Neuronal stem cell (in vitro differentiated cells): ENCODE data around the gene MARVELD1.
A peak's percentile ranks its signal among the peaks of the same experiment; 100 is the strongest.
"Not testable (repeated sequence)": the region's sequence is repeated elsewhere in the genome, so short reads cannot be mapped to it uniquely, and the experiment has no call there.

ENCODE experiments used
- DNase-seq: peaks from one replicate; pipeline ENCODE4 v3.0.0-alpha.2; 2013; ENCODE audit warnings: low spot score
- H2AFZ ChIP-seq: one replicate; pipeline ENCODE4 v1.6.1; 2013; ENCODE audit warnings: mild to moderate bottlenecking, low read length, inconsistent platforms
- H2AK5ac ChIP-seq: 2 replicates; pipeline ENCODE4 v1.6.1; 2013; ENCODE audit warnings: low read depth, mild to moderate bottlenecking, inconsistent platforms, low read length, moderate library complexity, mixed read lengths
- H2BK120ac ChIP-seq: 2 replicates; pipeline ENCODE4 v1.6.1; 2013; ENCODE audit warnings: low read depth, mild to moderate bottlenecking, inconsistent platforms, low read length, moderate library complexity, mixed read lengths
- H2BK12ac ChIP-seq: one replicate; pipeline ENCODE4 v1.6.1; 2013; ENCODE audit warnings: low read length, inconsistent platforms
- H2BK15ac ChIP-seq: 2 replicates; pipeline ENCODE4 v1.6.1; 2013; ENCODE audit warnings: mild to moderate bottlenecking, low read length, inconsistent platforms, mixed read lengths
- H2BK5ac ChIP-seq: one replicate; pipeline ENCODE4 v1.6.1; 2013; ENCODE audit warnings: inconsistent platforms, mild to moderate bottlenecking, low read length, moderate library complexity
- H3K14ac ChIP-seq: one replicate; pipeline ENCODE4 v1.6.1; 2013; ENCODE audit warnings: low read length, inconsistent platforms
- H3K18ac ChIP-seq: 2 replicates; pipeline ENCODE4 v1.6.1; 2013; ENCODE audit warnings: low read length, inconsistent platforms
- H3K23ac ChIP-seq: 2 replicates; pipeline ENCODE4 v1.6.1; 2013; ENCODE audit warnings: low read depth, mild to moderate bottlenecking, mixed read lengths, low read length, inconsistent platforms; ENCODE audit not compliant: poor library complexity
- H3K27ac ChIP-seq: replicated peaks from 3 replicates; pipeline ENCODE4 v1.5.1; 2013; ENCODE audit warnings: low read length, inconsistent platforms
- H3K27me3 ChIP-seq, 3 experiments: 2 replicates each; pipeline ENCODE4 v1.6.1; 2013; ENCODE audit warnings: low read length in 3 of 3, mild to moderate bottlenecking in 2 of 3, inconsistent platforms in 1 of 3, low read depth in 1 of 3, mixed read lengths in 1 of 3, moderate library complexity in 1 of 3; ENCODE audit not compliant: control insufficient read depth in 3 of 3, insufficient read depth in 3 of 3
- H3K36me3 ChIP-seq, 2 donors: replicated peaks in 1 of 2; 2 replicates each; pipeline ENCODE4 v1.6.1; 2013; ENCODE audit warnings: low read length in 2 of 2; ENCODE audit not compliant: control insufficient read depth in 2 of 2, insufficient read depth in 2 of 2
- H3K4ac ChIP-seq: 2 replicates; pipeline ENCODE4 v1.6.1; 2013; ENCODE audit warnings: inconsistent platforms, mild to moderate bottlenecking, low read length, moderate library complexity
- H3K4me1 ChIP-seq, 2 donors: 1 replicate in 1 of 2; 2 replicates in 1 of 2; pipeline ENCODE4 v1.6.1; 2013; ENCODE audit warnings: low read length in 2 of 2, low read depth in 1 of 2; ENCODE audit not compliant: control insufficient read depth in 2 of 2, insufficient read depth in 1 of 2
- H3K4me2 ChIP-seq: one replicate; pipeline ENCODE4 v1.6.1; 2013; ENCODE audit warnings: mild to moderate bottlenecking, low read length, inconsistent platforms; ENCODE audit not compliant: insufficient read depth, poor library complexity, severe bottlenecking
- H3K4me3 ChIP-seq, 2 donors: 2 replicates each; pipeline ENCODE4 v1.5.1; 2013; ENCODE audit warnings: low read length in 2 of 2, mild to moderate bottlenecking in 2 of 2, inconsistent platforms in 1 of 2, moderate library complexity in 1 of 2
- H3K79me1 ChIP-seq: one replicate; pipeline ENCODE4 v1.6.1; 2013; ENCODE audit warnings: low read depth, mild to moderate bottlenecking, inconsistent platforms, low read length, moderate library complexity
- H3K9ac ChIP-seq: one replicate; pipeline ENCODE4 v1.6.1; 2013; ENCODE audit warnings: mild to moderate bottlenecking, low read depth, low read length, inconsistent platforms; ENCODE audit not compliant: poor library complexity
- H3K9me3 ChIP-seq, 2 donors: replicated peaks in 1 of 2; 2 replicates each; pipeline versions ENCODE3 to v1.6.1; 2013; ENCODE audit warnings: low read length in 2 of 2, mild to moderate bottlenecking in 2 of 2, inconsistent platforms in 1 of 2, low read depth in 1 of 2, mixed read lengths in 1 of 2, moderate library complexity in 1 of 2; ENCODE audit not compliant: control insufficient read depth in 2 of 2, insufficient read depth in 1 of 2
- H4K8ac ChIP-seq: one replicate; pipeline ENCODE4 v1.6.1; 2013; ENCODE audit warnings: low read depth, mild to moderate bottlenecking, inconsistent platforms, low read length, moderate library complexity
- H4K91ac ChIP-seq: one replicate; pipeline ENCODE4 v1.6.1; 2013; ENCODE audit warnings: low read length, low read depth, mild to moderate bottlenecking, inconsistent platforms; ENCODE audit not compliant: poor library complexity
- WGBS, 2 donors: extraction: QIAGEN DNeasy Blood & Tissue Kit; methylation state at CpG; one replicate each; pipeline ENCODE4 v1.1.7; 2013; ENCODE audit warnings: missing lambda C conversion rate in 2 of 2, mixed read lengths in 1 of 2; ENCODE audit not compliant: insufficient read length in 2 of 2, insufficient replicate concordance in 1 of 2; ENCODE audit errors: extremely low coverage in 2 of 2; 5-methylcytosine and 5-hydroxymethylcytosine counted together

Gene MARVELD1

DNA sequence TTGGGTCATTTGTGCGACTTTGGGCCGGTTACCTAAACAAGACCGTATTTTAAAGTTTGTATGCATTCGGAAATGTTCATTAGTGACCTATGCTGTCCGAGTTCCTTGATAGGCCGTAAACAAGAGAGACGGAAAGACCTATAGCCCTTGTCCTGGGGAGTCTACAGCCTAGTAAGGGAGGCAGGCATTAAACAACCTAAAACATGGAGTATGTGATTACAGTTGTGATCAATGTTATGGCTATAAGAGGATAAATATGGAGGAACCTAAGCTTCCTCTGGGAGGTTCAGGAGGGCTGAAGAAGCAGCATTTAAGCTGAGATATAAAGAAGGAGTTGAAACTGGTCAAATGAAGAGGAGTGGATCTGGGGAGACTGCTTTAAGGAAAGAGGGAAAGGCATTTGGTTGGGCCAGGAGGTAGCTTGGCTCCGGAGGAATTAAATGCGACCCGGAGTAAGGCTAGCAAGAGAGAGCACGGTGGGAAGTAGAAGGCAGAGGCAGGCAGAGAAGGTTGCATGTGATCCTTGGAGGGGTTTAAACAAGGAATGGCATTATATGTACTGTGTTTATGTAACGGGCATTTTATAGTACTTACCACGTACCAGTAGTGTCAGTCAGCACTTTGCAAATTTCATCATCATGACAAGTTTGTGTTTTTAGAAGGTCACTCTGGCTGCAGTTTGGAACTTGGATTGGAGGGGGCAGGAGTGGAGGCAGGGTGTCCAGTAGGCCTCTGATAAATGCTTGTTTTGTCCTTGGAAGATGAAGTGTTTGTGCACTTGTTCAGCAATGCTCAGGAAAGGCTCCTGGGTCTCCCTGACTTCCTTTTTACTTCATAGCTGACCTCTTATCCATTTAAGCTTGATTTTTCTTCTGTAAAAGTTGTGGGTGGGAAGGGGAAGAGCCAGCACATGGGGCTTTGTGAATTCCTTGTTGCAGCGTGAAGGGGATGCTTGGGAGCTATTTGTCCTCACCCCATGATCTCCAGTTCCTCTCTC, 25.4 kb upstream of the MARVELD1 start:
- Histone ChIP-seq H2BK120ac (no peak overlapping the region), H3K4me1 (peaks cover 8 to 10% of the 10 kb centered on the region in 2 donors), H2AK5ac (no peak overlapping the region), H4K91ac (no peak overlapping the region), H3K79me1 (no peaks in the 10 kb centered on the region), H4K8ac (peak overlapping the region; percentile 74), H2AFZ (peak overlapping the region; percentile 100), H3K18ac (peak overlapping the region; percentile 69), H3K4me3 (peak overlapping the region in 1 of 2 donors; percentile 68), H3K27ac (peak overlapping the region; percentile 59), H3K27me3 (no peaks in the 10 kb centered on the region), H2BK12ac (no peak overlapping the region), H2BK15ac (no peak overlapping the region), H3K9ac (no peak overlapping the region), H3K23ac (no peak overlapping the region), H3K9me3 (no peaks in the 10 kb centered on the region), H3K14ac (no peak overlapping the region), H3K4me2 (peak overlapping the region; percentile 52), H2BK5ac (no peak overlapping the region), H3K36me3 (no peaks in the 10 kb centered on the region), H3K4ac (no peak overlapping the region)
- no CpG with 5 or more reads among the region's 14 CpGs for whole genome bisulfite sequencing, 2 donors
- DNase-seq = no peak

DNA sequence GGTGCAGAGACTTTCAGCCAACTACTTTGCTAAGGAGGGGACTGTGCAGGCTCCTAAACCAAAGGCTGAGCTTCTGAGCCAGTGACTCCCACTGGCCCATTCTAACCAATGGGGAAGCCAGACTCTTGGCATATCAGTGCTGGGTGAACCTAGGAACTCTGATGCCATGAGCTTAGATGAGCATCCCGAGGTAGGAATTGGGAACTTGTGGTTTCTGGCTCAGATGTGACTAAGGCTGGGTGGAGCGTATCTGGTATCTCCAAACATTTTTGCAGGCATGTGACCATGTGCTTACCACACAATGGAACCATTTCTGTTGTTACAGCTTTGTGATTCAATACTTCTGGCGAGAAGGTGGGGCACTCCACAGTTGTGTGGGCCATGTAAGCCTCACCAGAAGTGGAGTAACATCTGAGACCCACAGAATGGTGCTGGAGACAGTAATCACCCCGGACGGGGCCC, 23.9 kb upstream of the MARVELD1 start:
- no peak for DNase-seq
- H3K9ac ChIP-seq = no peak overlapping the region
- H3K79me1 ChIP-seq = no peaks in the 10 kb centered on the region
- whole genome bisulfite sequencing, 2 donors = no CpG with 5 or more reads among the region's 5 CpGs
- no peak overlapping the region for H3K18ac ChIP-seq
- H3K27me3 ChIP-seq = no peaks in the 10 kb centered on the region
- no peak overlapping the region for H3K4ac ChIP-seq
- no peak overlapping the region for H3K23ac ChIP-seq
- H2BK15ac ChIP-seq = peak overlapping the region; percentile 30
- peaks cover 7 to 10% of the 10 kb centered on the region in 2 donors for H3K4me1 ChIP-seq
- H3K14ac ChIP-seq = no peak overlapping the region
- no peak overlapping the region for H3K4me3 ChIP-seq
- no peak overlapping the region for H4K8ac ChIP-seq
- no peak overlapping the region for H2BK120ac ChIP-seq
- H3K36me3 ChIP-seq = no peaks in the 10 kb centered on the region
- H2AK5ac ChIP-seq = no peak overlapping the region
- H3K4me2 ChIP-seq = no peak overlapping the region
- no peak overlapping the region for H2BK12ac ChIP-seq
- no peak overlapping the region for H4K91ac ChIP-seq
- H2AFZ ChIP-seq = peak overlapping the region; percentile 4
- H2BK5ac ChIP-seq = no peak overlapping the region
- H3K27ac ChIP-seq = no peak overlapping the region
- H3K9me3 ChIP-seq = no peaks in the 10 kb centered on the region

DNA sequence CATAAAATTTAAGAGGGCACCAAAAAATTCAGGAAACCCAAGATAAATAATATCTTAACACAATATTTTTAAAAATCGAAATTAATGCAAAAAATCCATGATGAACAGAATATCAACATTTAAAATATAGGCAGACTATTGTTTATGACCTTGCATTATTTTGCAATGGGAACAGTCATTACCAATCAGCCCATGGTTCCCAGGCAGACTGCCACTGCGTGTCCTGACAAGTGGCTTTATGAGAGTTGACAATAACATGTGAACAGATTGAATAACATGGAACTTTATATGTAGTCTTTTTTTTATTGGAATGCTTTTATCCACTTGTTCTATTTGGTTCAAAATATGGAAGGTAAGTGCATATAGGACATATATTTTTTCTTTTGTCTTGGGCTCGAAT, 23.4 kb upstream of the MARVELD1 start:
- no peak for DNase-seq
- no peak overlapping the region for H2AK5ac ChIP-seq
- peaks cover 7 to 10% of the 10 kb centered on the region in 2 donors for H3K4me1 ChIP-seq
- no peaks in the 10 kb centered on the region for H3K9me3 ChIP-seq
- no peak overlapping the region for H3K4me2 ChIP-seq
- H2BK5ac ChIP-seq = no peak overlapping the region
- no peak overlapping the region for H3K4ac ChIP-seq
- H3K14ac ChIP-seq = no peak overlapping the region
- H3K36me3 ChIP-seq = no peaks in the 10 kb centered on the region
- H3K4me3 ChIP-seq = no peak overlapping the region
- no peaks in the 10 kb centered on the region for H3K79me1 ChIP-seq
- no peak overlapping the region for H2BK15ac ChIP-seq
- H3K9ac ChIP-seq = no peak overlapping the region
- H3K27ac ChIP-seq = no peak overlapping the region
- no peak overlapping the region for H2BK12ac ChIP-seq
- H3K18ac ChIP-seq = no peak overlapping the region
- H3K23ac ChIP-seq = no peak overlapping the region
- no peak overlapping the region for H4K8ac ChIP-seq
- H4K91ac ChIP-seq = no peak overlapping the region
- whole genome bisulfite sequencing, 2 donors = no CpG with 5 or more reads among the region's 3 CpGs
- H2BK120ac ChIP-seq = no peak overlapping the region
- no peak overlapping the region for H2AFZ ChIP-seq
- no peaks in the 10 kb centered on the region for H3K27me3 ChIP-seq

DNA sequence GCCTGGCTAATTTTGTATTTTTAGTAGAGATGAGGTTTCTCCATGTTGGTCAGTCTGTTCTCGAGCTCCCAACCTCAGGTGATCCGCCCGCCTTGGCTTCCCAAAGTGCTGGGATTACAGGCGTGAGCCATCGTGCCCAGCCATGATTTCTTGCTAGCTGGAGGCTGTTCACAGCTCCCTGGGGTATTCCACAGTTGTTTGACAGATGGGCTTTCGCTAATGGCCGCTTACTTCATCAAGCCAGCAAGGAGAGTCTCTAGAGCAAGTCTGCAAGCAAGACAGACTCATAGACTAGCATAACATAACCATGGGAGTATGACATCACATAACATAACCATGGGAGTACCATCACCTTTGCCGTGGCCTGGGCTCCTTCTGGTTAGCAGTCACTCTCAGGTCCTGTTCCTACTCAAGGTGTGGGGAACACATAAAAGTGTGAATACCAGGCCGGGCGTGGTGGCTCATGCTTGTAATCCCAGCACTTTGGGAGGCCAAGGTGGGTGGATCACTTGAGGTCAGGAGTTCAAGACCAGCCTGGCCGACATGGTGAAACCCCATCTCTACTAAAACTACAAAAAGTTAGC, 15.4 kb upstream of the MARVELD1 start:
- H2AFZ ChIP-seq, H3K9me3 ChIP-seq, H3K36me3 ChIP-seq, H3K4ac ChIP-seq, H3K4me3 ChIP-seq, H2BK120ac ChIP-seq, H3K18ac ChIP-seq, H3K9ac ChIP-seq, H2AK5ac ChIP-seq, H3K27me3 ChIP-seq, H3K14ac ChIP-seq, DNase-seq, H3K27ac ChIP-seq, H4K91ac ChIP-seq, H2BK5ac ChIP-seq, H3K79me1 ChIP-seq, H4K8ac ChIP-seq, H2BK15ac ChIP-seq, H3K23ac ChIP-seq, H3K4me1 ChIP-seq, H3K4me2 ChIP-seq, H2BK12ac ChIP-seq: not testable (repeated sequence)
- WGBS, 2 donors = no CpG with 5 or more reads among the region's 11 CpGs
